HAP-1 (cell line): ENCODE data around the gene PDE6C.
"Not testable (repeated sequence)": the region's sequence is repeated elsewhere in the genome, so short reads cannot be mapped to it uniquely, and the experiment has no call there.

Experiments used
- DNase-seq, 2 experiments: peaks; one replicate each; pipeline ENCODE4 v3.0.0-alpha.2; 2016 to 2020; ENCODE audit warnings: low spot score in 2 of 2
- H3K27me3 ChIP-seq: fragments of 250-450 bp; sonication (Bioruptor Pico); 2 replicates; pipeline ENCODE4 v1.5.1; 2020; ENCODE audit warnings: low read depth, mild to moderate bottlenecking, moderate library complexity
- H3K36me3 ChIP-seq: fragments of 250-450 bp; sonication (Bioruptor Pico); replicated peaks from 2 replicates; pipeline ENCODE4 v1.5.1; 2020; ENCODE audit warnings: mild to moderate bottlenecking
- H3K4me1 ChIP-seq: fragments of 250-450 bp; sonication (Bioruptor Pico); 2 replicates; pipeline ENCODE4 v1.5.1; 2020; ENCODE audit warnings: mild to moderate bottlenecking
- H3K4me3 ChIP-seq: fragments of 250-450 bp; sonication (Bioruptor Pico); 2 replicates; pipeline ENCODE4 v1.5.1; 2020; ENCODE audit warnings: mild to moderate bottlenecking, moderate library complexity
- H3K9me3 ChIP-seq: fragments of 250-450 bp; sonication (Bioruptor Pico); 2 replicates; pipeline ENCODE4 v1.5.1; 2020; ENCODE audit warnings: mild to moderate bottlenecking, moderate library complexity
- in situ Hi-C: fragments of 300-500 bp; cut with MboI; formaldehyde crosslinking; loops from 3 replicates; pipeline ENCODE4 v1.14.3; 2020; ENCODE audit warnings: low sequenced_read_pairs, inconsistent platforms, mixed read lengths

PDE6C gene

GRCh38 chr10:93673791-93674190 is 61.5 kb downstream of the PDE6C start:
- Histone ChIP-seq H3K27me3 (no peaks in the 10 kb centered on the region), H3K4me1 (peaks cover 7% of the 10 kb centered on the region), H3K4me3 (no peak overlapping the region), H3K9me3 (no peaks in the 10 kb centered on the region), H3K36me3 (peaks cover 24% of the 10 kb centered on the region)
- DNase-seq, result no peak
- in situ Hi-C loops, result loop anchor here (10.0 kb wide), 1 partner anchor 109 kb away; the partner anchor contains the start of gene FFAR4

- Histone ChIP-seq H3K27me3 (no peaks in the 10 kb centered on the region), H3K4me1 (no peaks in the 10 kb centered on the region), H3K9me3 (no peaks in the 10 kb centered on the region), H3K4me3 (no peak overlapping the region), H3K36me3 (peaks cover 19% of the 10 kb centered on the region)
- DNase-seq, result no peak
- in situ Hi-C loops, result loop anchor here (10.0 to 25.0 kb wide), 2 partner anchors 114 to 291 kb away; partner anchors contain the start of gene FFAR4
Measured at GRCh38 chr10:93678386-93678785, 66.0 kb downstream of the PDE6C start.

GRCh38 chr10:93678805-93679587 is 66.7 kb downstream of the PDE6C start:
- Histone ChIP-seq H3K4me1 (no peaks in the 10 kb centered on the region), H3K4me3 (no peak overlapping the region), H3K36me3 (peaks cover 14% of the 10 kb centered on the region), H3K27me3 (no peaks in the 10 kb centered on the region), H3K9me3 (no peaks in the 10 kb centered on the region)
- DNase-seq, result no peak
- in situ Hi-C loops, result loop anchor here (10.0 to 25.0 kb wide), 2 partner anchors 114 to 292 kb away; partner anchors contain the start of gene FFAR4

- peaks cover 9% of the 10 kb centered on the region for H3K36me3 ChIP-seq
- H3K9me3 ChIP-seq, result no peaks in the 10 kb centered on the region
- in situ Hi-C loops, result loop anchor here (25.0 kb wide), 1 partner anchor 293 kb away; no protein-coding TSS in a partner anchor
- DNase-seq, result peak; percentile 11 to 62
- H3K4me3 ChIP-seq, result no peak overlapping the region
- no peaks in the 10 kb centered on the region for H3K27me3 ChIP-seq
- H3K4me1 ChIP-seq, result peaks cover 2% of the 10 kb centered on the region; the same call in 1 of the 2 replicates
Measured at GRCh38 chr10:93680412-93681047, 68.2 kb downstream of the PDE6C start.

GRCh38 chr10:93687737-93688136 is 75.4 kb downstream of the PDE6C start:
- H3K27me3 ChIP-seq, result no peaks in the 10 kb centered on the region
- H3K9me3 ChIP-seq, result no peaks in the 10 kb centered on the region
- H3K36me3 ChIP-seq, result peaks cover 15% of the 10 kb centered on the region
- H3K4me3 ChIP-seq, result no peak overlapping the region
- DNase-seq, result no peak
- peaks cover 2% of the 10 kb centered on the region; the same call in 1 of the 2 replicates for H3K4me1 ChIP-seq
- in situ Hi-C loops, result loop anchor here (25.0 kb wide), 1 partner anchor 300 kb away; no protein-coding TSS in a partner anchor

GRCh38 chr10:93695740-93696139 is 83.4 kb downstream of the PDE6C start:
- no peaks in the 10 kb centered on the region for H3K9me3 ChIP-seq
- H3K27me3 ChIP-seq, result no peaks in the 10 kb centered on the region
- H3K4me1 ChIP-seq, result no peaks in the 10 kb centered on the region
- H3K36me3 ChIP-seq, result peaks cover 32% of the 10 kb centered on the region
- H3K4me3 ChIP-seq, result no peak overlapping the region
- in situ Hi-C loops, result loop anchor here (25.0 kb wide), 1 partner anchor 308 kb away; no protein-coding TSS in a partner anchor
- DNase-seq, result no peak

GRCh38 chr10:93696582-93696981 is 84.2 kb downstream of the PDE6C start:
- H3K36me3 ChIP-seq, result peaks cover 30% of the 10 kb centered on the region
- not testable (repeated sequence) for H3K27me3 ChIP-seq, DNase-seq, H3K9me3 ChIP-seq, H3K4me1 ChIP-seq, H3K4me3 ChIP-seq
- in situ Hi-C loops, result loop anchor here (25.0 kb wide), 1 partner anchor 309 kb away; no protein-coding TSS in a partner anchor

GRCh38 chr10:93697207-93697606 is 84.9 kb downstream of the PDE6C start:
- peaks cover 6% of the 10 kb centered on the region for H3K4me1 ChIP-seq
- H3K9me3 ChIP-seq, result no peaks in the 10 kb centered on the region
- DNase-seq, result no peak
- H3K27me3 ChIP-seq, result no peaks in the 10 kb centered on the region
- in situ Hi-C loops, result loop anchor here (25.0 kb wide), 1 partner anchor 310 kb away; no protein-coding TSS in a partner anchor
- no peak overlapping the region for H3K4me3 ChIP-seq
- peaks cover 23% of the 10 kb centered on the region for H3K36me3 ChIP-seq

GRCh38 chr10:93701866-93702209 is 89.5 kb downstream of the PDE6C start:
- in situ Hi-C loops, result no loop called here
- H3K27me3 ChIP-seq, result no peaks in the 10 kb centered on the region
- peak overlapping the region; percentile 54 for H3K4me3 ChIP-seq

GRCh38 chr10:93702210-93703001 is 90.1 kb downstream of the PDE6C start, which contains the start of gene FRA10AC1:
Gene FRA10AC1 (minus strand): TSS chr10:93702592. CDS start chr10:93700106, 2,486 bp downstream.
- Histone ChIP-seq H3K4me1 (peaks cover 18% of the 10 kb centered on the region), H3K9me3 (no peaks in the 10 kb centered on the region), H3K27me3 (no peaks in the 10 kb centered on the region), H3K4me3 (peak within 1 kb of the TSS; percentile 54), H3K36me3 (peaks cover 6% of the 10 kb centered on the region)
- DNase-seq, result peak; percentile 70 to 93
- in situ Hi-C loops, result no loop called here

More at GRCh38 chr10:93701866-93702209, 89.5 kb downstream of the PDE6C start:
- Histone ChIP-seq H3K4me1 (peaks cover 12% of the 10 kb centered on the region), H3K9me3 (no peaks in the 10 kb centered on the region), H3K36me3 (peaks cover 10% of the 10 kb centered on the region)
- no peak for DNase-seq

GRCh38 chr10:93703066-93703465 is 90.7 kb downstream of the PDE6C start:
- Histone ChIP-seq H3K27me3 (no peaks in the 10 kb centered on the region), H3K9me3 (no peaks in the 10 kb centered on the region), H3K4me3 (peak overlapping the region; percentile 54), H3K36me3 (peaks cover 1% of the 10 kb centered on the region), H3K4me1 (peaks cover 18% of the 10 kb centered on the region)
- in situ Hi-C loops, result no loop called here
- no peak for DNase-seq

- in situ Hi-C loops, result no loop called here
Measured at GRCh38 chr10:93703841-93704240, 91.5 kb downstream of the PDE6C start.

GRCh38 chr10:93704451-93704850 is 92.1 kb downstream of the PDE6C start:
- no peak overlapping the region for H3K4me3 ChIP-seq
- H3K27me3 ChIP-seq, result no peaks in the 10 kb centered on the region
- H3K36me3 ChIP-seq, result no peaks in the 10 kb centered on the region; the same call in 1 of the 2 replicates
- in situ Hi-C loops, result no loop called here
- no peak for DNase-seq
- H3K4me1 ChIP-seq, result peaks cover 18% of the 10 kb centered on the region
- H3K9me3 ChIP-seq, result no peaks in the 10 kb centered on the region

More at GRCh38 chr10:93703841-93704240, 91.5 kb downstream of the PDE6C start:
- H3K27me3 ChIP-seq, result no peaks in the 10 kb centered on the region
- H3K4me1 ChIP-seq, result peaks cover 18% of the 10 kb centered on the region
- H3K9me3 ChIP-seq, result no peaks in the 10 kb centered on the region
- no peak for DNase-seq
- H3K4me3 ChIP-seq, result no peak overlapping the region
- no peaks in the 10 kb centered on the region; the same call in 1 of the 2 replicates for H3K36me3 ChIP-seq
